Neural progenitor cell (in vitro differentiated cells): ENCODE data around the gene VILL. TPM values are rescaled to one million over a fixed set of nuclear protein-coding genes. Genes with fewer than 3 reads are reported as not detected.

ENCODE experiments used
- DNase-seq: peaks from one replicate; pipeline ENCODE4 v3.0.0-alpha.2; 2016; ENCODE audit warnings: low spot score
- H2AFZ ChIP-seq: fragments of 200-600 bp; sonication (generic); replicated peaks from 2 replicates; pipeline ENCODE4 v1.6.1; 2016; ENCODE audit warnings: antibody characterized with exemption
- H3F3A ChIP-seq: fragments of 200-600 bp; sonication (generic); 2 replicates; pipeline ENCODE4 v1.6.1; 2016; ENCODE audit warnings: antibody characterized with exemption, low read depth
- H3K27ac ChIP-seq: fragments of 200-600 bp; sonication (generic); 2 replicates; pipeline ENCODE4 v1.5.1; 2016; ENCODE audit warnings: mild to moderate bottlenecking
- H3K27me3 ChIP-seq: fragments of 200-600 bp; sonication (generic); 2 replicates; pipeline ENCODE4 v1.6.1; 2016; ENCODE audit warnings: mild to moderate bottlenecking, moderate library complexity
- H3K36me3 ChIP-seq: fragments of 200-600 bp; sonication (generic); 2 replicates; pipeline ENCODE4 v1.5.1; 2016
- H3K4me1 ChIP-seq: fragments of 200-600 bp; sonication (generic); 2 replicates; pipeline ENCODE4 v1.6.1; 2016; ENCODE audit warnings: mixed run types
- H3K4me2 ChIP-seq: fragments of 200-600 bp; sonication (generic); 2 replicates; pipeline ENCODE4 v1.6.1; 2016
- H3K4me3 ChIP-seq: fragments of 200-600 bp; sonication (generic); 2 replicates; pipeline ENCODE4 v1.5.1; 2016
- H3K79me2 ChIP-seq: fragments of 200-600 bp; sonication (generic); 2 replicates; pipeline ENCODE4 v1.6.1; 2016; ENCODE audit warnings: low read depth
- H3K9ac ChIP-seq: fragments of 200-600 bp; sonication (generic); 2 replicates; pipeline ENCODE4 v1.6.1; 2016
- H3K9me3 ChIP-seq: fragments of 200-600 bp; sonication (generic); 2 replicates; pipeline ENCODE4 v1.5.1; 2016; ENCODE audit warnings: low read depth
- H4K20me1 ChIP-seq: fragments of 200-600 bp; sonication (generic); 2 replicates; pipeline ENCODE4 v1.6.1; 2016; ENCODE audit warnings: low read depth
- H3K27ac Mint-ChIP-seq: 3 replicates; pipeline ENCODE4 v1.8.0; 2021; ENCODE audit warnings: mixed read lengths
- H3K27me3 Mint-ChIP-seq: 2 replicates; pipeline ENCODE4 v1.8.0; 2022; ENCODE audit warnings: low read depth, mild to moderate bottlenecking, inconsistent platforms, moderate library complexity, mixed read lengths; ENCODE audit not compliant: insufficient read depth
- H3K36me3 Mint-ChIP-seq: 3 replicates; pipeline ENCODE4 v1.8.0; 2021; ENCODE audit warnings: mixed read lengths
- H3K4me1 Mint-ChIP-seq: 3 replicates; pipeline ENCODE4 v1.8.0; 2021; ENCODE audit warnings: mixed read lengths
- H3K4me3 Mint-ChIP-seq: 3 replicates; pipeline ENCODE4 v1.8.0; 2021; ENCODE audit warnings: mild to moderate bottlenecking, moderate library complexity, mixed read lengths
- H3K9me3 Mint-ChIP-seq: 3 replicates; pipeline ENCODE4 v1.8.0; 2020; ENCODE audit warnings: mixed read lengths
- EZH2 ChIP-seq: fragments of 200-600 bp; sonication (generic); IDR thresholded peaks from 2 replicates; pipeline ENCODE4 v1.6.1; 2017; ENCODE audit warnings: antibody characterized with exemption, mild to moderate bottlenecking, moderate library complexity
- EZH2phosphoT487 ChIP-seq: fragments of 200-600 bp; sonication (generic); IDR thresholded peaks from 2 replicates; pipeline ENCODE4 v1.6.1; 2017; ENCODE audit warnings: antibody characterized with exemption
- total RNA-seq: library from RNA; depleted of rRNA; stranded (reverse); fragments of >200 nt; gene quantifications from 2 replicates; pipeline ENCODE4 v1.2.3, GENCODE V29; 2015; ENCODE audit warnings: low replicate concordance
- TF ChIP-seq, protein P1 (sequence below): fragments of 200-600 bp; sonication (generic); IDR thresholded peaks from 2 replicates; pipeline ENCODE4 v1.5.1; 2017; ENCODE audit warnings: antibody characterized with exemption, mild to moderate bottlenecking

The VILL gene
- total RNA-seq, 1 donor from 2014 or later = 4.9 TPM

DNA sequence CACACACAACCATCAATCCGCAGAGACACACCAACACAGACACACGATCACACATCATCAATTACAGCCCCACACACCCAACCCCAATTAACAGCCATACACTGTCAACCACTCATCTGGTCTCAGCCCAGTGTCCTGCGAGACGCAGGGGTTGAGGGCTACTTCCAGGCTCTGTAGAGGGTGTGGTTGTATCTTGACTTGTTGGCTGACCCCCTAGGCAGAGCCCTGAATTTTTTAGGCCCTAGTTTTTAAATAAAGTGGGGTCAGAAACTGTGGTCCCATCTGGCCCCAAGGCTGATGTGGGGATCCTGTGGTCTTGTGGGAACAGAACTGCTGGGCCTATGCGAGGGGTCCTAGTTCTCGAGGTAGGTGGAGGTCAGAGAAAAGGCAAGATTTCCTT is 9.2 kb downstream of the VILL start:
- Mint-ChIP-seq H3K36me3 (no peaks in the 10 kb centered on the region), H3K27ac (no peak overlapping the region), H3K4me3 (peak overlapping the region; percentile 72), H3K4me1 (peaks cover 23% of the 10 kb centered on the region), H3K9me3 (no peaks in the 10 kb centered on the region), H3K27me3 (peaks cover 11% of the 10 kb centered on the region)
- H2AFZ ChIP-seq = no peak overlapping the region
- no peak for TF ChIP-seq EZH2
- TF ChIP-seq, protein P1, sequence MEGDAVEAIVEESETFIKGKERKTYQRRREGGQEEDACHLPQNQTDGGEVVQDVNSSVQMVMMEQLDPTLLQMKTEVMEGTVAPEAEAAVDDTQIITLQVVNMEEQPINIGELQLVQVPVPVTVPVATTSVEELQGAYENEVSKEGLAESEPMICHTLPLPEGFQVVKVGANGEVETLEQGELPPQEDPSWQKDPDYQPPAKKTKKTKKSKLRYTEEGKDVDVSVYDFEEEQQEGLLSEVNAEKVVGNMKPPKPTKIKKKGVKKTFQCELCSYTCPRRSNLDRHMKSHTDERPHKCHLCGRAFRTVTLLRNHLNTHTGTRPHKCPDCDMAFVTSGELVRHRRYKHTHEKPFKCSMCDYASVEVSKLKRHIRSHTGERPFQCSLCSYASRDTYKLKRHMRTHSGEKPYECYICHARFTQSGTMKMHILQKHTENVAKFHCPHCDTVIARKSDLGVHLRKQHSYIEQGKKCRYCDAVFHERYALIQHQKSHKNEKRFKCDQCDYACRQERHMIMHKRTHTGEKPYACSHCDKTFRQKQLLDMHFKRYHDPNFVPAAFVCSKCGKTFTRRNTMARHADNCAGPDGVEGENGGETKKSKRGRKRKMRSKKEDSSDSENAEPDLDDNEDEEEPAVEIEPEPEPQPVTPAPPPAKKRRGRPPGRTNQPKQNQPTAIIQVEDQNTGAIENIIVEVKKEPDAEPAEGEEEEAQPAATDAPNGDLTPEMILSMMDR = no peak
- TF ChIP-seq EZH2phosphoT487 = no peak
- H3K4me2 ChIP-seq = no peak overlapping the region
- peaks cover 5% of the 10 kb centered on the region for H3F3A ChIP-seq
- H3K9me3 ChIP-seq = no peaks in the 10 kb centered on the region
- peaks cover 12% of the 10 kb centered on the region for H3K27me3 ChIP-seq
- H3K4me3 ChIP-seq = no peak overlapping the region
- no peaks in the 10 kb centered on the region for H3K4me1 ChIP-seq
- no peak for DNase-seq
- no peaks in the 10 kb centered on the region for H3K36me3 ChIP-seq
- no peaks in the 10 kb centered on the region for H3K79me2 ChIP-seq
- no peak overlapping the region for H3K9ac ChIP-seq
- H4K20me1 ChIP-seq = no peaks in the 10 kb centered on the region
- no peak overlapping the region for H3K27ac ChIP-seq

DNA sequence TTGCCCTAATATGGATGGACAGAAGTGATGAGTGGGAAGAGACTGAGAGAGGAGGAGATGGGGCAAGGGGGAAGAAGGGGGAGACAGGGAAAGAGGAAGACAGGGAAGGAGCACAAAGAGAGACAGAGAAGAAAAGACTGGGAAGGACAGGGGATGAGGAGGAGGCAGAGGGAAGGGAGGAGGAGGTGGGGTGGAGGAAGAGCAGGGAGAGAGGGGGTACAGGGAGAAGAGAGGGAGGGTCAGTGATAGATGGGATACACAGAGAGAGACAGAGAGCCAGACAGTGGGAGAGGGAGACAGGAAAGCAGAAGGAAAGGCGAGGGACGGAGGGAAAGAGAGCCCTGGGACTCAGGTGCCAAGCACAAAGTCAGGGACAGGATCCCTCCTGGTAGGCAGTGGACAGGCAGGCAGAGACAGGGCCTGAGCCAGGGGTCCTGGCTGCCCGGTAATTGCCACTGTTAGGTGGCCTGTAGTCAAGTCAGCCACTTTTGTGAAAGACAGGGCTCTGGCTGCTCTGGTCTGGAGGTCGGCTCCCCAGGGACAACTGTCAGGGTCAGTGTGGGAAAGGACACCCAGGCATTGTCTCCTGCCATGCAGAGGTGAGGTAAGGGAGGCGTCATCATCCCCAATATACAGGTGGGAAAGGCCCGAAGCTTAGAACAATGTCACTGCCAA is 9.8 kb downstream of the VILL start:
- Histone ChIP-seq H4K20me1 (no peaks in the 10 kb centered on the region), H3K27me3 (peaks cover 12% of the 10 kb centered on the region), H3K27ac (no peak overlapping the region), H3K4me3 (no peak overlapping the region), H3K79me2 (no peaks in the 10 kb centered on the region), H3K36me3 (no peaks in the 10 kb centered on the region), H3K9ac (no peak overlapping the region), H3K4me2 (no peak overlapping the region), H3F3A (peaks cover 5% of the 10 kb centered on the region), H3K9me3 (no peaks in the 10 kb centered on the region), H2AFZ (no peak overlapping the region), H3K4me1 (no peaks in the 10 kb centered on the region)
- Mint-ChIP-seq H3K27ac (no peak overlapping the region), H3K27me3 (peaks cover 13% of the 10 kb centered on the region), H3K4me3 (no peak overlapping the region), H3K4me1 (peaks cover 27% of the 10 kb centered on the region), H3K9me3 (no peaks in the 10 kb centered on the region), H3K36me3 (no peaks in the 10 kb centered on the region)
- no peak for DNase-seq
- TF ChIP-seq EZH2 (no peak), EZH2phosphoT487 (no peak)
- TF ChIP-seq, protein P1 = no peak

GRCh38 chr3:38000965-38001455 is 10.4 kb downstream of the VILL start:
- peaks cover 5% of the 10 kb centered on the region for H3F3A ChIP-seq
- no peaks in the 10 kb centered on the region for H3K79me2 ChIP-seq
- no peak overlapping the region for H3K27ac Mint-ChIP-seq
- H3K9me3 Mint-ChIP-seq = no peaks in the 10 kb centered on the region
- H3K4me1 Mint-ChIP-seq = peaks cover 29% of the 10 kb centered on the region
- H3K4me1 ChIP-seq = no peaks in the 10 kb centered on the region
- H3K9me3 ChIP-seq = no peaks in the 10 kb centered on the region
- no peak overlapping the region for H3K4me3 ChIP-seq
- H4K20me1 ChIP-seq = no peaks in the 10 kb centered on the region
- TF ChIP-seq EZH2 (no peak), EZH2phosphoT487 (no peak)
- no peaks in the 10 kb centered on the region for H3K36me3 Mint-ChIP-seq
- H3K27me3 Mint-ChIP-seq = peaks cover 13% of the 10 kb centered on the region
- no peak overlapping the region for H3K27ac ChIP-seq
- H3K27me3 ChIP-seq = peaks cover 12% of the 10 kb centered on the region
- H3K4me2 ChIP-seq = no peak overlapping the region
- H3K36me3 ChIP-seq = no peaks in the 10 kb centered on the region
- DNase-seq = no peak
- H3K4me3 Mint-ChIP-seq = no peak overlapping the region
- H2AFZ ChIP-seq = no peak overlapping the region
- H3K9ac ChIP-seq = no peak overlapping the region

DNA sequence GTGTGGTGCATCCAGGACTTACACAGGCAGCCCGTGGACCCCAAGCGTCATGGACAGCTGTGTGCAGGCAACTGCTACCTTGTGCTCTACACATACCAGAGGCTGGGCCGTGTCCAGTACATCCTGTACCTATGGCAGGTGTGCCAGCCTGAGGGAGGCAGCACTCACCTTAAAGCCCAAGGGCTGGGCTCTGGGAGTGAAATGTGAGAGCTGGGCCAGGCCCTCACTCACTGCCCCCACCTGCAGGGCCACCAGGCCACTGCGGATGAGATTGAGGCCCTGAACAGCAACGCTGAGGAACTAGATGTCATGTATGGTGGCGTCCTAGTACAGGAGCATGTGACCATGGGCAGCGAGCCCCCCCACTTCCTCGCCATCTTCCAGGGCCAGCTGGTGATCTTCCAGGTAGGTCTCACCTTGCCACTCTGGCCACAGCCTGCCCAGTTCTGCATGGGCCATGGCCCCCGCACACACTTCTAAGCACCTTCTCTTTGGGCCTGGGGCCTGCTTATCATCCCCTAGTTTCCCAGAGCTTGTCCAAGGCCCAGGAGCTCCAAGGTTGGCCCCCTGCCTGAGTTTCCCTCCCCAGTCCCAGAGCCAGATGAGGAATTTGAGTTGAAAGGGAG is 11.0 kb downstream of the VILL start:
- DNase-seq = peak; percentile 36
- H4K20me1 ChIP-seq = no peaks in the 10 kb centered on the region
- H3K4me3 ChIP-seq = no peak overlapping the region
- Mint-ChIP-seq H3K36me3 (no peaks in the 10 kb centered on the region), H3K4me3 (no peak overlapping the region), H3K4me1 (peaks cover 29% of the 10 kb centered on the region), H3K27ac (no peak overlapping the region), H3K9me3 (no peaks in the 10 kb centered on the region), H3K27me3 (peaks cover 13% of the 10 kb centered on the region)
- H3K27me3 ChIP-seq = peaks cover 12% of the 10 kb centered on the region
- H3K4me1 ChIP-seq = no peaks in the 10 kb centered on the region
- peaks cover 5% of the 10 kb centered on the region for H3F3A ChIP-seq
- H3K9me3 ChIP-seq = no peaks in the 10 kb centered on the region
- H3K9ac ChIP-seq = no peak overlapping the region
- no peak overlapping the region for H3K4me2 ChIP-seq
- H3K36me3 ChIP-seq = no peaks in the 10 kb centered on the region
- no peak overlapping the region for H3K27ac ChIP-seq
- no peaks in the 10 kb centered on the region for H3K79me2 ChIP-seq
- no peak overlapping the region for H2AFZ ChIP-seq
- no peak for TF ChIP-seq EZH2phosphoT487
- TF ChIP-seq, protein P1 = peak; percentile 37
